Caki2 (cell line): Measurements from ENCODE around the gene CHST3. TPM values are rescaled to one million over a fixed set of nuclear protein-coding genes. Genes with fewer than 3 reads are reported as not detected.
A peak's percentile ranks its signal among the peaks of the same experiment; 100 is the strongest.

Experiments
- DNase-seq: peaks from one replicate; pipeline ENCODE4 v3.0.0-alpha.2; 2015; ENCODE audit warnings: low read depth
- in situ Hi-C: cut with HindIII; loops from 2 replicates; pipeline ENCODE4 v1.10.0; 2016; ENCODE audit warnings: low sequenced_read_pairs, low pct_unique_long_range_greater_than_20kb, mixed read lengths
- total RNA-seq: library from RNA; depleted of rRNA; stranded (reverse); fragments of >200 nt; shearing (Covaris generic); gene quantifications from 2 replicates; pipeline ENCODE4 v1.2.3, GENCODE V29; 2014; ENCODE audit warnings: low replicate concordance

The CHST3 gene
- total RNA-seq, 1 experiment from 2014 or later, result 45.2 TPM

DNA sequence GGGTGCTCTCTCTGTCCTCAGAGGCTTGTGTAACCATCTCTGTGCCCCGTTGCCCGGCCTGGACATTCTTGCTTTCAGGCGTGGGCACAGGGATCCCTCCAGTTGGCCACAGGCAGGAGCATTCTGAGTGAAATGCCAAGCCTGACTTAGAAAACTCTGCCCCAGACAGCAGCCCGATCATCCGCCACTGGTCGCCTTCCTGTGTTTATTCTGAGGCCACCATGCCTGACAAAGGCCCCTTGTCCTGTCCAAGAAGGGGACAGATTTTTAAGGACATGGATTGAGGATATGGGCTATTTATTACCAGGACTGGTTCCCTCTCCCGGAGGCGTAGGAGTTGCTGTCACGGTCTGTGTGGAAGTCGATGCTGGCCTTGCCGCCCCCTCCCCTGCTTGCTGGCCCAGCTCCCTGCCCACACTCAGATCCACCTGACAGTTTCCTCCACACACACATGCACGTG is 69.9 kb downstream of the CHST3 start:
- DNase-seq, result no peak
- in situ Hi-C loops, result no loop called here

DNA sequence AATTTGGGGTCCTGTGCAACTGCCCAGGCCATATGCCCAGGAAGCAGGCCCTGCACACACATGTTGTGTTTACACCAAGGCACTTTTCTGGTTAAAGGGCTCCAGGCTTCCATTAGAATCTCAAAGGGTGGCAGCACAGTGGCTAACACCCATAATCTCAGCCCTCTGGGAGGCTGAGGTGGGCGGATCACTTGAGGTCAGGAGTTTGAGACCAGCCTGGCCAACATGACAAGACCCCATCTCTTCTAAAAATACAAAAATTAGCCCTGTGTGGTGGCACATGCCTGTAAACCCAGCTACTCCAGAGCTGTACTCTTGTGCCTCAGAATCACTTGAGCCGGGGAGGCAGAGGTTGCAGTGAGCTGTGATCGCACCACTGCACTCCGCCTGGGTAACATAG is 70.6 kb downstream of the CHST3 start:
- no peak for DNase-seq
- in situ Hi-C loops, result no loop called here

DNA sequence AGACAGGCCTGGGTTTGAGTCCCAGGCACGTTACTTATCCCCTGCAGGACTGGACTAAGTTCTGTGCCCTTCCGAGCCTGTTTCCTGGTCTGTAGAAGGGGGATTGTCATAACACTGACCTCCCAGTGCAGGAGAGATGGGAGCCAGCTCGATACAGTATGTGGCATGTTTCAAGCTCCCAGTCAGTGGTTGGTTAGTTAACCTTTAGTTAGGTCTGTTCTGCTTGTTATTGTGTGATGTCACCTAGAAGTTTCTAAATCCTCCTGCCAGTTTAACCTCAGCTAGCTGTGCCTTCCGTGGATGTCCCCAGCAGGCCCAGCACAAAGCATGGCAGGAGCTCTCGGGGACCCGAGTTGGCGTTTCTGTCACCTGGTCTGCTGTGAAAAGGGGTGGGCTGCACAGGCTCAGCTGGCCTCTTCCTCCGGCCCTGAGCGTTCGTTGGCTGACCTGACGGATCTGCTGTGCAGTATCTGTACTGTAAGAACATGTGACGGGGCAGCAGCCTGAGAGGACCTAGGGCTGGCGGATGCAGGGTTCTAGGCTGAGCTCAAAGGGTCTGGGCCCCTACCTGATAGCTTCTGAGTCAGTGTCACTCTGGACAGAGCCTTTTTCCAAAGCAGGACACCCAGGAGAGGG is 71.2 kb downstream of the CHST3 start:
- in situ Hi-C loops, result no loop called here

DNA sequence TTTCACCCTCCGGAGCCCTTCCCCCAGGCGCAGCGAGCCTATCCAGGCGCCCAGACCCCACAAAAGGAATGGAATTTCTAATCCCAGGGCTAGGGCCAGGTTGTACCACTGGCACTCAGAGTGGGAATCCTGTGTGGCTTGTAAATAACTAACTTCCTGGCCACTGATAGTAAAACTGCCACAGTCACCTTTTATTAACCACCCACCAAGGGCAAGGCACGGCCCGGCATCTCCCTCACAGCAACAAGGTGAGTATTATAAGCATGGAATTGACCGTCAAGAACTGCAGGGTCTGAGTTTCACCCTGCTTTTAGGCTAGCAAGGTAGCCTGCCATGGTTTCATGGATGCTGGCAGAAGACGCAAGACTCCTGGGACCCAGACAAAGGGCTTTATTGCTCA is 73.1 kb downstream of the CHST3 start:
- in situ Hi-C loops, result no loop called here
- no peak for DNase-seq

More for the DNA sequence above, 71.2 kb downstream of the CHST3 start:
- DNase-seq, result no peak

GRCh38 chr10:72037811-72038210 is 73.6 kb downstream of the CHST3 start:
- no peak for DNase-seq
- in situ Hi-C loops, result no loop called here

DNA sequence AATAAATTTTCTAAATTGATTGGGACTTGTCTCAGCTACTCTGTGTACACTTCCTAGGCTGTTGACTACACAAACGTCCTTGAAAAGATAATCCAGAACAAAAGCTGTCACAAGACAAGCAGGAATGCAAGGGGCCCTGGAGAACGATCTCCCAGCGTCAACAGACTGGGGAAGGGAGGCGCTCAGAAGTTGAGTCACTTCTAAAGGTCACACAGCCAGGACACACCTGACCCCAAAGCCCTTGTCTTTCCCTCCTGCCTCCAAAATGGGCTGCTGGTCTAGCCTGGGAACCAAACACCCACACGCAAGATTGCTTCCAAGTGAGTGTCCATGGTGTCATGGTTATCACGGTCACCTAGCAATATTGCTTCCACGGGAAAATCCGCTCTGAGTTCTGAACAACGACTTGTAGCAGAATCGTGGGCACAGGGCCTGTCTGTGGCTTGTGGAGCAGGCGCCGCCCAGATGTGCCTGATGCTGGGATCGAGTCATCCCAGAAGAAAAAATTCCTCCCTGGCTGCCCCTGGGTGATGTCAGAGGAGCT is 74.3 kb downstream of the CHST3 start:
- in situ Hi-C loops, result no loop called here
- DNase-seq, result no peak

DNA sequence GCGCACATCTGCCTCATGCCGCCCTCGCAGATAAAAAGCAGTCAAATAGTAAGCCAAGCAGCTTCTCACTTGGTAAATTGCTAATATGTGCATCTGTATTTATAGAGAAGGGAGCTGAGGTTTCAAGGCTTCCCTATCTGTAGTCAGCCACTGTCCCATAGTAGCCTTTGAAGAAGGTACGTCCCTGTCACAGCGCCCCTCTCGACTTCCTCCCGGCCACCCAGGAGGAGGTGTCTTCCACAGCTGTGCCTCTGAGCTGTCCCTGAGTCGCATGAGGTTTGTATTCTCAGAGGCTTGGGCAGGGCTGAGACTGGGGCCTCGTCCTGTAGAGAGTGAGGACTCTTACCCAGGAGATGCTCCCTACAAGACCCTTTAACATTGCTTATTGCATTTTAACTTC is 75.2 kb downstream of the CHST3 start:
- in situ Hi-C loops, result no loop called here
- no peak for DNase-seq

DNA sequence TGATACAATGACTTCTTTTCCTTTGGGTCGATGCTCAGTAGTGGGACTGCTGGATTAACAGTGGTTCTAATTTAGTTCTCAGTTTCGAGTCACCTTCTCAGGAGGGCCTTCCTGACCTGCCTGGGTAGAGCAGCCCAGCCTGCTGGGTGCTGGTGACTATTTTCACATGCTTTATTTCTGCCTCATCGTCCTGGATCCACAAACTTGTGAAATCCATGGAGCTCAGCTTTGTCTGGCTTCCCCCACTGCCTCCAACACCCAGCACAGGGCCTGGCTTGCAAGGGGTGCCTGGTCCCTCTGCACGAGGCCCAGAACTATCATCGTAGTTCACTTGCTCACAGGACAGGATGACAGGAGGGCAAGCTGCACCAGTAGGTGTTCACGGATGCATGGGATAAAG is 77.3 kb downstream of the CHST3 start:
- DNase-seq, result no peak
- in situ Hi-C loops, result no loop called here

GRCh38 chr10:72043016-72043834 is 79.0 kb downstream of the CHST3 start:
- in situ Hi-C loops, result no loop called here
- DNase-seq, result no peak

DNA sequence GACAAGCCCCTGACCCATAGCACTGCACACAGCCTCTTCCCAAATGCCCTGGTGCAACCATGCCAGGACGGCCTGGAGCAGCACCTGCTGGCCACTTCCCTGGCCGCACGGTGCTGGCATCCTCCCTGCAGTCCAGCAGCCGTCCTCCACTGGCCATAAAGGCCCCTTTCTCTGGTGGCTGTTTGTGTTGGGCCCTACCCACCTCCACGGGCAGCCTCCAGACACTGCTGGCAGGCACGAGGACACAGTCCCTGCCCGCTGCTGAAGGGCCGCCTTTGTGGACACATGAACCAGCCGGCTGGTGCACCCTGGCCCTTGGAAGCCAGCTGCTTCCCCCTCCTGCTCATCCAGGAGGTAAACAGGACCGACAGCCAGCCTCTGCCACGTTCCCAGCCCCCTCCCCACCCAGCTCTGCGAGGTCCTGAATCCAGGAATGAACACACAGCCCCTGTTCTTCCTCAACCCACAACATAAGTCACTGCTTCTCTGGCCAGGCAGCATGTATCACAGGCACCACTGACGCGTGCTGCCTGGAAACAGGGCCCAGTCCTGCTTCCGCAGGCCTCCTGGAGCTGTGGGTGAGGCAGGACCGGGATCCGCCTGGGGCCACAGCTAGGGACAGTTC is 80.3 kb downstream of the CHST3 start:
- in situ Hi-C loops, result no loop called here
- no peak for DNase-seq

DNA sequence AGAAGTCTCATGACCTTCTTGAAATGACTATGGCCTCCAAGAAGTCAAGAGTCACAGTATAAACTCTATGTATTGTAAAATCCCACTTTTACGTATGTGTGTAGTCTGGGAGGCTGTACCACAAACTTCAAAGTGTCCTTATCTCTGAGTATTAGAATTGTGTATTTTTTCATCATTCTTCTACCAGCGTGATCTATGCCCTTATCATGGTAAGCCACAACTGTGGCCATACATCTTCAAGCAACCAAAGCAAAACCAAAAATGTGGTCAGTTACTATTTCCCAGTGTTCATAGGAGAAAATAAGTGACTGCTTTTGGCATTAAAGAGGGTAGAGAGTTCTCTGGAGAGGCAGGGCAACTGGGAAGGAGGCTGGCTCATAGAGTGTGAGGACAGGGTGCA is 81.4 kb downstream of the CHST3 start:
- no peak for DNase-seq
- in situ Hi-C loops, result no loop called here

DNA sequence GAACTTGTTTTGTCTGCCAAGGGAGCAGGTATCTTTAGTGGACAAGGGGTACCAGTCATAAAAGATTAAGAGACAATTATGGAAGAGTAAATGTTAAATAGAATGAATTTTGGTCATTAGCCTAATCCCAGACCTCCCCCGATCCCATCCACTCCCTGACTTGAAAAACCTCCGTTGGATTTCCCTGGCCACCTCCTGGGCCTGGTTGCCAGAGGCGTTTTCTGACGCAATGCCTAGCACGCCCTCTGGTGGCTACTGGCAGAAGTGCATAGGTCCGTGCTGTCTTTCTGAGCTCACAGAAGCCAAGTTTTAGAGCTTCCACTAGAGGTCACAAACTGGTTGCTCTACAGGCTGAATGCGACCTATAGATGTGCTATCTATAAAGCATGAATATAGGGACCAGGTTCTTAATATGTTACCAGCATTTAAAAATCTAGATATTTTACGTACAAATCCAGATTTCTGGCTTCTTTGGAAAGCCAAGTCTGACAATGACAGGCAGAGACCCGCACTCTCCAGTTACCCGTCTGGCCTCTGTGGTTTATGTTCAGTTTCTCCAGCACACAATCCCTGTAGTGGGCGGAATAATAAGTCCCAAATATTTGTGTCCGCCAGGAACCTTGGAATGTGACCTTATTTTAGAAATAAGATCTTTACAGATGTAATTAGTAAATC is 84.4 kb downstream of the CHST3 start:
- in situ Hi-C loops, result no loop called here
- peak; percentile 85 for DNase-seq

- in situ Hi-C loops, result no loop called here
- DNase-seq, result no peak
Measured at GRCh38 chr10:72049472-72049871, 85.3 kb downstream of the CHST3 start.

- in situ Hi-C loops, result no loop called here
- no peak for DNase-seq
Measured at GRCh38 chr10:72049969-72050781, 86.0 kb downstream of the CHST3 start.

DNA sequence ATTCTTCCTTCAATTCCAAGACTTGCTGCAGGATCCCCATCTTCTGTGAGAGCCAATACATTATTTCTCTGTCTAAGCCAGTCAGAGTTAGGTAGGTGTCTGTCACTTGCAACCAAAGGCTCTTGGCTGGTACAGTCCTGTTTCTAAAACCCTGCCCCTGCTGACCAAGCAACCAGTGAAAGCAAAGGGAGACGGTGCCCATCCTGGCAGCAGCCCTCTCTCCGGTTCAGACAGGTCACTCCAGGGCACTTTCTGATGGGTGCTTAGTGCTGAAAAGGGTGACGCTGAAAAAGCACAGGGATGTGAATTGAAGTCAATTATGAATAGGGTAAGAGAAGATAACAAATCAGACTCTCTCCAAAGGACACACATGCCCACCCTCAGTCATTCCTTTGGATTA is 86.7 kb downstream of the CHST3 start:
- in situ Hi-C loops, result no loop called here
- no peak for DNase-seq

DNA sequence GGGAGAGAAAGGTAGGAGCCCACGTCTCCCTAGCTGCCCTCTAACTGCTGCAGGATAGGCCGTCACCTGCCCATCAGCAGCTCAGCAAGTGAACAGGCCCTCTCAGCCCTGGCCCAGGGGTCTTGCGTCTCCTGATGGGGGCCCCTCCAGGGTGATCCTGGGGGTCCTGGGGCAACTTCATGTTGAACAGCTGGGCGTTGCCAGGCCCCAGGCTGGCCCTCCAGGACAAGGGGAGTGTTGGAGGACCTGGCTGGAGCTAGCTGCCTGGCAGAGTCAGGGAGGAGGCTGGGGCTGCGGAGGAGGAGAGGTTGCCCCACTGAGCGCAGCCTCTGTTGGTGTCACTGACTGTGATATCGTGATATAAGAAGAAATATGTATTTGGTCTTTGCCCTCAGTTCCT is 89.5 kb downstream of the CHST3 start:
- no peak for DNase-seq
- in situ Hi-C loops, result no loop called here

GRCh38 chr10:72056113-72056512 is 91.9 kb downstream of the CHST3 start:
- no peak for DNase-seq
- in situ Hi-C loops, result no loop called here
